SK-N-SH (cell line): ENCODE results near the gene EEIG1. TPM values are rescaled to one million over a fixed set of nuclear protein-coding genes. Genes with fewer than 3 reads are reported as not detected.

Experiments
- CTCF ChIA-PET: fragments of 300-600, 350-600 bp; formaldehyde crosslinking; extraction: SDS; loops from one replicate; lab custom pipeline; 2021; lab: Yijun Ruan, JAX
- POLR2A ChIA-PET: fragments of 350-600 bp; sonication (Branson Sonifier 250); formaldehyde crosslinking; extraction: SDS; loops from one replicate; lab custom pipeline; 2020; ENCODE audit warnings: antibody characterized with exemption, inconsistent platforms; lab: Yijun Ruan, JAX
- DNase-seq: peaks from one replicate; pipeline ENCODE4 v3.0.0; 2012
- H2AFZ ChIP-seq: fragments of 200-600 bp; sonication (generic); 2 replicates; pipeline ENCODE4 v1.8.1; 2016; ENCODE audit warnings: antibody characterized with exemption, mild to moderate bottlenecking, low read depth
- H3F3A ChIP-seq: fragments of 200-600 bp; sonication (generic); replicated peaks from 2 replicates; pipeline ENCODE3; 2016; ENCODE audit warnings: antibody characterized with exemption, mild to moderate bottlenecking; ENCODE audit not compliant: insufficient read depth
- H3K27ac ChIP-seq, 2 experiments: fragments of 200-500 bp in 1 of 2; fragments of 200-600 bp in 1 of 2; sonication (Bioruptor generic) in 1 of 2; sonication (generic), shearing (Covaris generic) in 1 of 2; 2 replicates each; pipeline versions ENCODE4 v1.5.1 to v1.6.1; 2014 to 2016; ENCODE audit warnings: low read depth in 2 of 2, inconsistent platforms in 1 of 2, low read length in 1 of 2, mild to moderate bottlenecking in 1 of 2, mixed read lengths in 1 of 2
- H3K27me3 ChIP-seq: fragments of 200-600 bp; sonication (generic), shearing (Covaris generic); 2 replicates; pipeline ENCODE4 v1.6.1; 2016; ENCODE audit warnings: mixed run types; ENCODE audit not compliant: insufficient read depth
- H3K36me3 ChIP-seq, 2 experiments: fragments of 200-500 bp in 1 of 2; fragments of 200-600 bp in 1 of 2; sonication (Bioruptor generic) in 1 of 2; sonication (generic) in 1 of 2; replicated peaks in 1 of 2; 2 replicates each; pipeline versions ENCODE3 to v1.5.1; 2014 to 2016; ENCODE audit warnings: low read length in 1 of 2, mild to moderate bottlenecking in 1 of 2; ENCODE audit not compliant: insufficient read depth in 2 of 2, control insufficient read depth in 1 of 2
- H3K4me1 ChIP-seq, 2 experiments: fragments of 200-500 bp in 1 of 2; fragments of 200-600 bp in 1 of 2; sonication (Bioruptor generic) in 1 of 2; sonication (generic), shearing (Covaris generic) in 1 of 2; 2 replicates each; pipeline versions ENCODE4 v1.5.1 to v1.6.1; 2014 to 2016; ENCODE audit warnings: low read depth in 1 of 2, low read length in 1 of 2, mixed run types in 1 of 2; ENCODE audit not compliant: insufficient read depth in 2 of 2, control insufficient read depth in 1 of 2
- H3K4me2 ChIP-seq: fragments of 200-600 bp; sonication (generic), shearing (Covaris generic); 2 replicates; pipeline ENCODE4 v1.6.1; 2017; ENCODE audit warnings: mixed run types
- H3K4me3 ChIP-seq, 2 experiments: fragments of 200-500 bp in 1 of 2; fragments of 200-600 bp in 1 of 2; sonication (Bioruptor generic) in 1 of 2; sonication (generic), shearing (Covaris generic) in 1 of 2; 2 replicates each; pipeline versions ENCODE4 v1.5.1 to v1.8.1; 2014 to 2016; ENCODE audit warnings: low read depth in 2 of 2, inconsistent platforms in 1 of 2, low read length in 1 of 2, mild to moderate bottlenecking in 1 of 2, mixed read lengths in 1 of 2, moderate library complexity in 1 of 2
- H3K79me2 ChIP-seq: fragments of 200-600 bp; sonication (generic); 2 replicates; pipeline ENCODE4 v1.8.1; 2017; ENCODE audit warnings: mild to moderate bottlenecking; ENCODE audit not compliant: insufficient read depth
- H3K9ac ChIP-seq: fragments of 200-600 bp; sonication (generic); 2 replicates; pipeline ENCODE4 v1.6.1; 2017; ENCODE audit warnings: mixed run types
- H3K9me2 ChIP-seq: fragments of 200-600 bp; sonication (generic); 2 replicates; pipeline ENCODE4 v1.6.1; 2017; ENCODE audit warnings: mixed run types
- H3K9me3 ChIP-seq: fragments of 200-600 bp; sonication (generic); 2 replicates; pipeline ENCODE4 v1.6.1; 2017; ENCODE audit warnings: mixed run types, mild to moderate bottlenecking, moderate library complexity
- H4K20me1 ChIP-seq: fragments of 200-600 bp; sonication (generic); 2 replicates; pipeline ENCODE4 v1.6.1; 2017; ENCODE audit warnings: mild to moderate bottlenecking, mixed run types; ENCODE audit not compliant: insufficient read depth
- CTCF ChIP-seq: fragments of 200-600 bp; sonication (generic); IDR thresholded peaks from 2 replicates; pipeline ENCODE4 v1.6.1; 2017; ENCODE audit warnings: antibody characterized with exemption, mild to moderate bottlenecking, moderate library complexity
- EP300 ChIP-seq, 2 experiments: IDR thresholded peaks; 2 replicates each; pipeline versions ENCODE4 v1.4.0 to v1.6.1; 2012; ENCODE audit warnings: borderline replicate concordance in 1 of 2, low read depth in 1 of 2, low read length in 1 of 2
- FOSL2 ChIP-seq: IDR thresholded peaks from 2 replicates; pipeline ENCODE4 v1.4.0; 2012; ENCODE audit warnings: low read depth, mild to moderate bottlenecking, moderate library complexity, borderline replicate concordance
- FOXM1 ChIP-seq: IDR thresholded peaks from 2 replicates; pipeline ENCODE4 v1.4.0; 2012; ENCODE audit warnings: low read depth, mild to moderate bottlenecking
- GATA2 ChIP-seq: sonication (generic); formaldehyde crosslinking; IDR thresholded peaks from 2 replicates; pipeline ENCODE4 v1.5.0; 2020; ENCODE audit warnings: mild to moderate bottlenecking, missing genetic modification reagents
- IRF3 ChIP-seq: fragments of 150-350 bp; IDR thresholded peaks from 2 replicates; pipeline ENCODE4 v1.6.1; 2016; ENCODE audit warnings: mild to moderate bottlenecking, low read depth, low read length
- JUND ChIP-seq: IDR thresholded peaks from 2 replicates; pipeline ENCODE4 v1.4.0; 2012
- MXI1 ChIP-seq: IDR thresholded peaks from 2 replicates; pipeline ENCODE4 v1.6.1; 2012; ENCODE audit warnings: mild to moderate bottlenecking, low read depth, low read length, improper control_type of control experiment
- RAD21 ChIP-seq: IDR thresholded peaks from 2 replicates; pipeline ENCODE4 v1.6.1; 2012; ENCODE audit warnings: mild to moderate bottlenecking, low read length
- RCOR1 ChIP-seq: fragments of 150-350 bp; IDR thresholded peaks from 2 replicates; pipeline ENCODE4 v1.6.1; 2017; ENCODE audit warnings: antibody characterized with exemption, low read length
- REST ChIP-seq: IDR thresholded peaks from 2 replicates; pipeline ENCODE4 v1.6.1; 2012; ENCODE audit warnings: mild to moderate bottlenecking, low read depth, low read length, moderate library complexity
- RXRA ChIP-seq: IDR thresholded peaks from 2 replicates; pipeline ENCODE4 v1.4.0; 2012; ENCODE audit warnings: low read depth, mild to moderate bottlenecking, borderline replicate concordance
- SMC3 ChIP-seq: IDR thresholded peaks from 2 replicates; pipeline ENCODE4 v1.6.1; 2012; ENCODE audit warnings: low read depth, low read length, improper control_type of control experiment
- TAF1 ChIP-seq: IDR thresholded peaks from 2 replicates; pipeline ENCODE4 v1.6.1; 2012; ENCODE audit warnings: low read depth, mild to moderate bottlenecking, low read length, moderate library complexity, borderline replicate concordance
- TCF12 ChIP-seq: IDR thresholded peaks from 2 replicates; pipeline ENCODE4 v1.4.0; 2012
- WGBS: methylation state at CpG from one replicate; pipeline ENCODE4 v1.1.6; 2017; ENCODE audit warnings: low lambda C conversion rate; 5-methylcytosine and 5-hydroxymethylcytosine counted together
- polyA plus RNA-seq, 3 experiments: library from polyadenylated mRNA; depleted of rRNA; stranded (reverse); fragments of >200 nt; gene quantifications; 2 replicates each; pipeline ENCODE4 v1.2.3, GENCODE V29; 2012

EEIG1 gene
- polyA plus RNA-seq, 1 of the 3 experiments (the other 2 are of a cell fraction), result 26.2 TPM

- no peak for TF ChIP-seq REST
These were observed 11.0 kb upstream of the EEIG1 start (continued) for GRCh38 chr9:127991757-127992274.

- H3K4me2 ChIP-seq, result no peak overlapping the region
- H3K9me3 ChIP-seq, result no peaks in the 10 kb centered on the region
- TF ChIP-seq MXI1 (no peak), RXRA (no peak), SMC3 (no peak), RCOR1 (no peak), IRF3 (no peak), FOSL2 (no peak), JUND (no peak), TAF1 (no peak)
- H3K27me3 ChIP-seq, result no peaks in the 10 kb centered on the region
- no peaks in the 10 kb centered on the region for H3F3A ChIP-seq
- H3K27ac ChIP-seq, result no peak overlapping the region
- H2AFZ ChIP-seq, result no peak overlapping the region
- WGBS, result 69% methylated on average over 6 of the region's 10 CpGs
- H3K9ac ChIP-seq, result no peak overlapping the region
- no peak overlapping the region for H3K4me3 ChIP-seq
- no peaks in the 10 kb centered on the region for H3K79me2 ChIP-seq
- ChIA-PET POLR2A (no interaction called here), CTCF (interaction anchor here (1.0 kb wide), 1 partner anchor 10 kb away, joined by 3 read pairs; no protein-coding TSS in a partner anchor)
- DNase-seq, result no peak
- H3K4me1 ChIP-seq, result no peaks in the 10 kb centered on the region
- no peaks in the 10 kb centered on the region for H4K20me1 ChIP-seq
- H3K36me3 ChIP-seq, result no peaks in the 10 kb centered on the region
- H3K9me2 ChIP-seq, result no peaks in the 10 kb centered on the region
These were observed 10.4 kb upstream of the EEIG1 start for GRCh38 chr9:127991017-127991756.

GRCh38 chr9:127990554-127990953 lies 9.8 kb upstream of the EEIG1 start:
- 87% methylated on average over 3 of the region's 3 CpGs for WGBS
- Histone ChIP-seq H3K4me1 (no peaks in the 10 kb centered on the region), H3K9ac (no peak overlapping the region), H3F3A (no peaks in the 10 kb centered on the region), H3K27ac (no peak overlapping the region), H2AFZ (no peak overlapping the region), H4K20me1 (no peaks in the 10 kb centered on the region), H3K79me2 (no peaks in the 10 kb centered on the region), H3K4me2 (no peak overlapping the region), H3K36me3 (no peaks in the 10 kb centered on the region), H3K4me3 (no peak overlapping the region), H3K9me2 (no peaks in the 10 kb centered on the region), H3K27me3 (no peaks in the 10 kb centered on the region), H3K9me3 (no peaks in the 10 kb centered on the region)
- CTCF ChIA-PET, result interaction anchor here (1.0 kb wide), 1 partner anchor 11 kb away, joined by 3 read pairs; no protein-coding TSS in a partner anchor
- POLR2A ChIA-PET, result no interaction called here
- DNase-seq, result no peak
- no peak for TF ChIP-seq RAD21
- no peak for TF ChIP-seq CTCF
- no peak for TF ChIP-seq EP300 (IDR thresholded peaks at IDR 0.05; ENCODE audit: borderline replicate concordance in 1 of 2, low read depth in 1 of 2, low read length in 1 of 2)
- no peak for TF ChIP-seq TCF12
- TF ChIP-seq GATA2 (CRISPR knock-in tag), result no peak
- no peak for TF ChIP-seq TAF1
- no peak for TF ChIP-seq FOXM1
